ENCODE measurements around the gene PSPH. TPM values are rescaled to one million over a fixed set of nuclear protein-coding genes. Genes with fewer than 3 reads are reported as not detected.

Gene PSPH
- polyA plus RNA-seq, 1 donor (not counting 4 experiments of a cell fraction or from before 2014, with no cell fraction given): 21.6 TPM

DNA sequence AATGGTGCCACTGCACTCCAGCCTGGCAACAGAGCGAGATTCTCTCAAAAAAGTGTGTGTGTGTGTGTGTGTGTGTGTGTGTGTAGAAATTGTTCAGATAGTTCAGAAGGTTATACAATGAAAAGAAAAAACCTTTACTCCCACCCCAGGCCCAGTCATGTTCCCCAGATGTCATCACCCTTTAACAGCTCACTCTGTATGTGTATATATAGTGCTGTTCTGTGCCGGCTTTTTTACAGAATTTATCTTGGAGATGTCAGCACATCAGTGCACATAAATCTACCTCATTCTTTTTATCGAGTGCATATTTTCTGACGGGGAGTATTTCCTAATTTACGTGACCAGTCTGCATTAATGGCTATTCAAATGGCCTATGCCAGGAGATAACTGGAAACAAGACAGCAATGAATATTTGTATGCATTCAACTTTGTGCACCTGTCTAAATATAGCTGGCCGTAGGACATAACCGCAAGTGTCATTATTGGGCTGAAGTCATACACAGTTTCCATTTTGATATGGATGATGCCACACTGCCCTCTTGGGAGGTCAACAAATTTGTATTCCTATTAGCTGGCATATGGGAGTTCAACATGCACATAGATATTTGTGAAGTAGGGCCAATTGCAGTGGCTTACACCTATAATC lies 75.1 kb downstream of the PSPH start:
- Histone ChIP-seq H2AFZ (ENCODE audit: control insufficient read depth, low read length) (no peak overlapping the region), H3K9me3 (ENCODE audit: control insufficient read depth, low read depth, low read length) (no peaks in the 10 kb centered on the region), H4K20me1 (ENCODE audit: control insufficient read depth, extremely low read depth, insufficient read depth, low read length) (no peaks in the 10 kb centered on the region), H3K4me2 (ENCODE audit: control insufficient read depth, extremely low read depth, insufficient read depth, low read depth, low read length) (no peak overlapping the region), H3K4me3 (ENCODE audit: control insufficient read depth in 2 of 3, extremely low read depth in 1 of 3, insufficient read depth in 2 of 3, low read depth in 1 of 3, low read length in 3 of 3) (no peak overlapping the region), H3K27ac (ENCODE audit: control insufficient read depth, insufficient read depth, low read length) (no peak overlapping the region), H3K36me3 (ENCODE audit: control insufficient read depth in 2 of 2, extremely low read depth in 1 of 2, insufficient read depth in 2 of 2, low read length in 2 of 2) (peaks cover 3 to 14% of the 10 kb centered on the region in 2 experiments), H3K79me2 (ENCODE audit: control insufficient read depth, insufficient read depth, low read length) (peaks cover 5% of the 10 kb centered on the region), H3K9me1 (ENCODE audit: control insufficient read depth, extremely low read depth, insufficient read depth, low read length) (no peaks in the 10 kb centered on the region), H3K27me3 (ENCODE audit: control insufficient read depth, extremely low read depth, insufficient read depth, low read length) (no peaks in the 10 kb centered on the region), H3K4me1 (ENCODE audit: control insufficient read depth, extremely low read depth, insufficient read depth, low read length) (no peaks in the 10 kb centered on the region), H3K9ac (ENCODE audit: control insufficient read depth, extremely low read depth, insufficient read depth, low read length) (no peak overlapping the region)
- TF ChIP-seq CTCF (optimal IDR thresholded peaks at IDR 0.05 in 1 of 3, IDR thresholded peaks at IDR 0.05 in 1 of 3, conservative IDR thresholded peaks at IDR 0.05 in 1 of 3; ENCODE audit: extremely low read depth in 1 of 3, insufficient read depth in 2 of 3, low read length in 3 of 3): no peak
- TF ChIP-seq EZH2 (IDR thresholded peaks at IDR 0.05; ENCODE audit: low read length): no peak
- no peak for DNase-seq (ENCODE audit: low read depth, low spot score)
- FAIRE-seq: no peak
- dilution Hi-C loops (cut with MboI; ENCODE audit: extremely low pct_ligation_motif_present, low sequenced_read_pairs): no loop called here

GRCh38 chr7:55973747-55974250 lies 77.4 kb downstream of the PSPH start:
- Histone ChIP-seq H3K9ac (ENCODE audit: control insufficient read depth, extremely low read depth, insufficient read depth, low read length) (no peak overlapping the region), H3K79me2 (ENCODE audit: control insufficient read depth, insufficient read depth, low read length) (peaks cover 15% of the 10 kb centered on the region), H3K4me1 (ENCODE audit: control insufficient read depth, extremely low read depth, insufficient read depth, low read length) (no peaks in the 10 kb centered on the region), H4K20me1 (ENCODE audit: control insufficient read depth, extremely low read depth, insufficient read depth, low read length) (no peaks in the 10 kb centered on the region), H3K27ac (ENCODE audit: control insufficient read depth, insufficient read depth, low read length) (no peak overlapping the region), H3K9me3 (ENCODE audit: control insufficient read depth, low read depth, low read length) (no peaks in the 10 kb centered on the region), H3K9me1 (ENCODE audit: control insufficient read depth, extremely low read depth, insufficient read depth, low read length) (peaks cover 3% of the 10 kb centered on the region), H3K36me3 (ENCODE audit: control insufficient read depth in 2 of 2, extremely low read depth in 1 of 2, insufficient read depth in 2 of 2, low read length in 2 of 2) (no peaks in the 10 kb centered on the region), H3K4me3 (ENCODE audit: control insufficient read depth in 2 of 3, extremely low read depth in 1 of 3, insufficient read depth in 2 of 3, low read depth in 1 of 3, low read length in 3 of 3) (no peak overlapping the region), H2AFZ (ENCODE audit: control insufficient read depth, low read length) (no peak overlapping the region), H3K4me2 (ENCODE audit: control insufficient read depth, extremely low read depth, insufficient read depth, low read depth, low read length) (no peak overlapping the region), H3K27me3 (ENCODE audit: control insufficient read depth, extremely low read depth, insufficient read depth, low read length) (no peaks in the 10 kb centered on the region)
- DNase-seq (ENCODE audit: low read depth, low spot score) (no peak), FAIRE-seq (no peak)
- dilution Hi-C loops (cut with MboI; ENCODE audit: extremely low pct_ligation_motif_present, low sequenced_read_pairs): no loop called here
- TF ChIP-seq CTCF (optimal IDR thresholded peaks at IDR 0.05 in 1 of 3, IDR thresholded peaks at IDR 0.05 in 1 of 3, conservative IDR thresholded peaks at IDR 0.05 in 1 of 3; ENCODE audit: extremely low read depth in 1 of 3, insufficient read depth in 2 of 3, low read length in 3 of 3) (no peak), EZH2 (IDR thresholded peaks at IDR 0.05; ENCODE audit: low read length) (no peak)

All from keratinocyte (primary cell).